Measurements from ENCODE around the gene IDE. TPM values are rescaled to one million over a fixed set of nuclear protein-coding genes. Genes with fewer than 3 reads are reported as not detected.

IDE gene
- total RNA-seq, 1 donor: 56.6 TPM

- TF ChIP-seq CTCF (IDR thresholded peaks at IDR 0.05; ENCODE audit: insufficient read depth, low read depth, low read length): no peak
- H3K4me3 ChIP-seq (ENCODE audit: low read depth, low read length): no peak overlapping the region
- DNase-seq (ENCODE audit: low read depth): no peak
Measured at GRCh38 chr10:92545556-92545955, 28.3 kb downstream of the IDE start.

- H3K4me3 ChIP-seq (ENCODE audit: low read depth, low read length): no peak overlapping the region
- peak; percentile 7 for DNase-seq (ENCODE audit: low read depth)
- TF ChIP-seq CTCF (IDR thresholded peaks at IDR 0.05; ENCODE audit: insufficient read depth, low read depth, low read length): no peak
Measured at GRCh38 chr10:92544296-92544695, 29.6 kb downstream of the IDE start.

GRCh38 chr10:92542458-92542857 lies 31.4 kb downstream of the IDE start:
- no peak overlapping the region for H3K4me3 ChIP-seq (ENCODE audit: low read depth, low read length)
- DNase-seq (ENCODE audit: low read depth): no peak
- TF ChIP-seq CTCF (IDR thresholded peaks at IDR 0.05; ENCODE audit: insufficient read depth, low read depth, low read length): no peak

- H3K4me3 ChIP-seq (ENCODE audit: low read depth, low read length): no peak overlapping the region
- DNase-seq (ENCODE audit: low read depth): no peak
- TF ChIP-seq CTCF (IDR thresholded peaks at IDR 0.05; ENCODE audit: insufficient read depth, low read depth, low read length): no peak
Measured at GRCh38 chr10:92541583-92541982, 32.3 kb downstream of the IDE start.

- H3K4me3 ChIP-seq (ENCODE audit: low read depth, low read length): no peak overlapping the region
- TF ChIP-seq CTCF (IDR thresholded peaks at IDR 0.05; ENCODE audit: insufficient read depth, low read depth, low read length): no peak
- peak; percentile 49 for DNase-seq (ENCODE audit: low read depth)
Measured at GRCh38 chr10:92538231-92538958, 35.5 kb downstream of the IDE start.

GRCh38 chr10:92530891-92531535 lies 42.9 kb downstream of the IDE start:
- H3K4me3 ChIP-seq (ENCODE audit: low read depth, low read length): no peak overlapping the region
- TF ChIP-seq CTCF (IDR thresholded peaks at IDR 0.05; ENCODE audit: insufficient read depth, low read depth, low read length): no peak
- DNase-seq (ENCODE audit: low read depth): no peak
